ENCODE results near the gene C1orf21.

GRCh38 chr1:184376369-184376768 lies 10.5 kb upstream of the C1orf21 start:
- TF ChIP-seq CTCF (conservative IDR thresholded peaks at IDR 0.05; ENCODE audit: low read length) (no peak), EZH2phosphoT487 (IDR thresholded peaks at IDR 0.05; ENCODE audit: borderline replicate concordance) (no peak)
